Measurements from ENCODE around the gene IFRD1. TPM values are rescaled to one million over a fixed set of nuclear protein-coding genes. Genes with fewer than 3 reads are reported as not detected.
"Not testable (repeated sequence)": the region's sequence is repeated elsewhere in the genome, so short reads cannot be mapped to it uniquely, and the experiment has no call there.

IFRD1 gene
- total RNA-seq, 1 donor from 2014 or later: 76.6 TPM

- peak; percentile 86 for DNase-seq (ENCODE audit: low read depth, low spot score)
- Mint-ChIP-seq H3K4me1 (peaks cover 43% of the 10 kb centered on the region), H3K36me3 (ENCODE audit: low read depth) (no peaks in the 10 kb centered on the region), H3K9me3 (no peaks in the 10 kb centered on the region), H3K4me3 (peak overlapping the region; percentile 100), H3K27ac (ENCODE audit: unreplicated experiment) (peak overlapping the region; percentile 99), H3K27me3 (ENCODE audit: low read depth) (no peaks in the 10 kb centered on the region)
- TF ChIP-seq, protein P1, sequence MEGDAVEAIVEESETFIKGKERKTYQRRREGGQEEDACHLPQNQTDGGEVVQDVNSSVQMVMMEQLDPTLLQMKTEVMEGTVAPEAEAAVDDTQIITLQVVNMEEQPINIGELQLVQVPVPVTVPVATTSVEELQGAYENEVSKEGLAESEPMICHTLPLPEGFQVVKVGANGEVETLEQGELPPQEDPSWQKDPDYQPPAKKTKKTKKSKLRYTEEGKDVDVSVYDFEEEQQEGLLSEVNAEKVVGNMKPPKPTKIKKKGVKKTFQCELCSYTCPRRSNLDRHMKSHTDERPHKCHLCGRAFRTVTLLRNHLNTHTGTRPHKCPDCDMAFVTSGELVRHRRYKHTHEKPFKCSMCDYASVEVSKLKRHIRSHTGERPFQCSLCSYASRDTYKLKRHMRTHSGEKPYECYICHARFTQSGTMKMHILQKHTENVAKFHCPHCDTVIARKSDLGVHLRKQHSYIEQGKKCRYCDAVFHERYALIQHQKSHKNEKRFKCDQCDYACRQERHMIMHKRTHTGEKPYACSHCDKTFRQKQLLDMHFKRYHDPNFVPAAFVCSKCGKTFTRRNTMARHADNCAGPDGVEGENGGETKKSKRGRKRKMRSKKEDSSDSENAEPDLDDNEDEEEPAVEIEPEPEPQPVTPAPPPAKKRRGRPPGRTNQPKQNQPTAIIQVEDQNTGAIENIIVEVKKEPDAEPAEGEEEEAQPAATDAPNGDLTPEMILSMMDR (conservative IDR thresholded peaks at IDR 0.05): no peak
Observed at GRCh38 chr7:112450807-112451761, 824 bp downstream of the IFRD1 start.

GRCh38 chr7:112452102-112452888 lies 2.0 kb downstream of the IFRD1 start:
- Mint-ChIP-seq H3K27ac (ENCODE audit: unreplicated experiment) (peak overlapping the region; percentile 99), H3K27me3 (ENCODE audit: low read depth) (no peaks in the 10 kb centered on the region), H3K36me3 (ENCODE audit: low read depth) (no peaks in the 10 kb centered on the region), H3K4me3 (peak overlapping the region; percentile 100), H3K4me1 (peaks cover 43% of the 10 kb centered on the region), H3K9me3 (no peaks in the 10 kb centered on the region)
- no peak for DNase-seq (ENCODE audit: low read depth, low spot score)
- TF ChIP-seq, protein P1 (conservative IDR thresholded peaks at IDR 0.05): peak; percentile 50

GRCh38 chr7:112453505-112454171 lies 3.4 kb downstream of the IFRD1 start:
- no peak for DNase-seq (ENCODE audit: low read depth, low spot score)
- Mint-ChIP-seq H3K36me3 (ENCODE audit: low read depth) (peaks cover 3% of the 10 kb centered on the region), H3K4me3 (peak overlapping the region; percentile 72), H3K9me3 (no peaks in the 10 kb centered on the region), H3K27ac (ENCODE audit: unreplicated experiment) (peak overlapping the region; percentile 50), H3K4me1 (peaks cover 41% of the 10 kb centered on the region), H3K27me3 (ENCODE audit: low read depth) (no peaks in the 10 kb centered on the region)
- TF ChIP-seq, protein P1 (conservative IDR thresholded peaks at IDR 0.05): no peak

DNA sequence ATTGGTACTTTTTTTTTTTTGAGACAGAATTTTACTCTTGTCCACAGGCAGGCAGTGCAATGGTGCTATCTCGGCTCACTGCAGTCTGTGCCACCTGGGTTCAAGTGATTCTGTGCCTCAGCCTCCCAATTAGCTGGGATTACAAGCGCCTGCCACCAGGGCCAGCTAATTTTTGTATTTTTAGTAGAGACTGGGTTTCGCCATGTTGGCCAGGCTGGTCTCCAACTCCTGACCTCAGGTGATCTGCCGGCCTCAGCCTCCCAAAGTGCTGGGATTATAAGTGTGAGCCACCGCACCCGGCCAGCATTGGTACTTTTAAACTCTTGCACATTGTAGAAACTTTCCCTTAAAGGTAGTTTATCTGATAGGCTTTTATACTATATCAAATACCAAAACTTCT lies 3.9 kb downstream of the IFRD1 start:
- TF ChIP-seq, protein P1 (conservative IDR thresholded peaks at IDR 0.05): peak; percentile 27
- H3K27me3 Mint-ChIP-seq (ENCODE audit: low read depth); H3K27ac Mint-ChIP-seq (ENCODE audit: unreplicated experiment); DNase-seq (ENCODE audit: low read depth, low spot score); H3K36me3 Mint-ChIP-seq (ENCODE audit: low read depth); H3K9me3 Mint-ChIP-seq: not testable (repeated sequence)
- H3K4me3 Mint-ChIP-seq: peak overlapping the region; percentile 44
- peaks cover 36% of the 10 kb centered on the region for H3K4me1 Mint-ChIP-seq

GRCh38 chr7:112459645-112460044 lies 9.4 kb downstream of the IFRD1 start:
- peaks cover 11% of the 10 kb centered on the region for H3K36me3 Mint-ChIP-seq (ENCODE audit: low read depth)
- DNase-seq (ENCODE audit: low read depth, low spot score): no peak
- no peak overlapping the region for H3K27ac Mint-ChIP-seq (ENCODE audit: unreplicated experiment)
- H3K27me3 Mint-ChIP-seq (ENCODE audit: low read depth): no peaks in the 10 kb centered on the region
- H3K4me3 Mint-ChIP-seq: no peak overlapping the region
- peaks cover under 1% of the 10 kb centered on the region for H3K4me1 Mint-ChIP-seq
- no peaks in the 10 kb centered on the region for H3K9me3 Mint-ChIP-seq
- TF ChIP-seq, protein P1 (conservative IDR thresholded peaks at IDR 0.05): no peak
